GM18511 (cell line): ENCODE measurements around the gene FAM227A.

Experiments used
- ATAC-seq: cut with Tn5 transposase; IDR thresholded peaks from one replicate; pipeline ENCODE4 v1.9.1; 2021; ENCODE audit warnings: mild to moderate bottlenecking, moderate library complexity; ENCODE audit not compliant: unreplicated experiment

Gene FAM227A

GRCh38 chr22:38554281-38554680 lies 101.9 kb downstream of the FAM227A start:
- no peak for ATAC-seq

GRCh38 chr22:38549101-38549894 lies 106.9 kb downstream of the FAM227A start:
- no peak for ATAC-seq

- ATAC-seq = no peak
Observed at GRCh38 chr22:38540701-38541100, 115.5 kb downstream of the FAM227A start.

GRCh38 chr22:38531251-38531938 lies 124.8 kb downstream of the FAM227A start:
- ATAC-seq = no peak
